Measurements from ENCODE around the gene MAD2L1BP. TPM values are rescaled to one million over a fixed set of nuclear protein-coding genes. Genes with fewer than 3 reads are reported as not detected.

MAD2L1BP gene
- total RNA-seq, 3 donors from 2014 or later (not counting 1 experiment from before 2014, with no cell fraction given): 29.9 to 43.3 (median 38.3) TPM

DNA sequence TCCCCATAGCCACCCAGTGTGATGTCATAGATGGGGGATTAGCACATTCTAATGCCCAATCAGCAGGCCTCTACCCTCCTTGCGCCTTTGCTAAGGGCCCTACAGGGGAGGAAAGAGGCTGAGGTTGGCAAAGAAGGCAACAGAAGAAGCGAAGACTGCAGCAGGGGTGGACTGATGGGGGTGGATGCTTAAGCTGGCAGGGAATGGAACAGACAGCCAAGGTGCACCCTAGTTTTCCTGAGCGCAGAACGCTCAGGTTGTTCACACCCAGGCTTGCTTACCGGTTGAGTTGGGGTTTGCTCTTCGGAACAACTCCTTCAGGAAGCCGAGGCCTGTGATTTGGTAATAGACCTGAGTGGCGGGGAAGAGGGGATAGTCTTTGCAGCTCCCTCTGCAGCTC, 39.3 kb downstream of the MAD2L1BP start:
- Mint-ChIP-seq H3K27ac (peak overlapping the region in 1 of 2 donors; percentile 18), H3K36me3 (no peaks in the 10 kb centered on the region)
- intact Hi-C loops (cut with micrococcal nuclease): no loop called here

DNA sequence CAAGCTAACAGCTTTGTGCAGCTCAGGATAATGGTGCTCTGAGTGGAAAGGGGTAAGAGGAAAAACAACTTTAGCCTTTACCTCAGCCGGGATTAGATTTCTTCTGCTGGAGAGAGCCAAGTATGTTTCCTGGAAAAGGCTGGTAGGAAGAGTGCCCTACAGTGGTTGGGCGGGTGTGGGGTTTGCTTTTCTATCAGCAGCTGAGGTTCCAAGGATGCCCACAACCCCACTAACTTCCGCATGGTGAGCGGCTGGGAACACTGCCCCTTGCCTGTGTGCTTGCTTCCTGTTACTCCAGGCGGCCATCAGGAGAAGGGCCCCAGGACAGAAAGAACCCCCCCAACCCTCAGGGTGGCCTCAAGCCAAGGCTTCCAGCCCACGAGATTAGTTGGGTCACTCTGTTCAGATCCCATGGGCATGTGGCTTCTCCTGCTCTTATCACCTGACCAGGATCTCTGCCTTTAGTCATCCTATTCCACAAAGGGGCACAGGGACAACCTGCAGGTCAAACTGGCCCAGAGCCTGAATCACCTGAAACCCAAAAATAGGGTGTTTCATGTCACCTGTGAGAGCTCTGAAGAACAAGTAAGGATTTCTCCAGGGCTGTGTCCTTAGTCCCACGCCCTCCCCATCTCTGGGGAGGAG, 41.4 kb downstream of the MAD2L1BP start:
- Mint-ChIP-seq H3K9me3 (no peaks in the 10 kb centered on the region), H3K27ac (no peak overlapping the region), H3K4me3 (no peak overlapping the region), H3K27me3 (ENCODE audit: low read depth in 2 of 2) (no peaks in the 10 kb centered on the region), H3K4me1 (no peaks in the 10 kb centered on the region), H3K36me3 (no peaks in the 10 kb centered on the region)
- no peak for ATAC-seq
- H3K27me3 ChIP-seq (ENCODE audit: control insufficient read depth, insufficient read depth, low read length): no peaks in the 10 kb centered on the region
- TF ChIP-seq CTCF (IDR thresholded peaks at IDR 0.05): no peak
- H3K9me3 ChIP-seq (ENCODE audit: control insufficient read depth, insufficient read depth, low read length): no peaks in the 10 kb centered on the region
- H3K27ac ChIP-seq (ENCODE audit: low read length): no peak overlapping the region
- intact Hi-C loops (cut with micrococcal nuclease): no loop called here
- DNase-seq: no peak
- H3K4me3 ChIP-seq (ENCODE audit: low read length): no peak overlapping the region
- H3K36me3 ChIP-seq (ENCODE audit: control insufficient read depth, insufficient read depth, low read length): peaks cover 78% of the 10 kb centered on the region
- 98% methylated on average over 6 of the region's 7 CpGs for WGBS (ENCODE audit: insufficient coverage)
- H3K4me1 ChIP-seq (ENCODE audit: control insufficient read depth, insufficient read depth, low read length): no peaks in the 10 kb centered on the region

More for the DNA sequence above, 39.3 kb downstream of the MAD2L1BP start:
- H3K27me3 ChIP-seq (ENCODE audit: control insufficient read depth, insufficient read depth, low read length): no peaks in the 10 kb centered on the region
- no peaks in the 10 kb centered on the region for H3K4me1 ChIP-seq (ENCODE audit: control insufficient read depth, insufficient read depth, low read length)
- no peak overlapping the region for H3K4me3 ChIP-seq (ENCODE audit: low read length)
- ATAC-seq (no peak), DNase-seq (no peak)
- Mint-ChIP-seq H3K9me3 (no peaks in the 10 kb centered on the region), H3K27me3 (ENCODE audit: low read depth in 2 of 2) (no peaks in the 10 kb centered on the region), H3K4me1 (no peaks in the 10 kb centered on the region), H3K4me3 (no peak overlapping the region)
- peaks cover 78% of the 10 kb centered on the region for H3K36me3 ChIP-seq (ENCODE audit: control insufficient read depth, insufficient read depth, low read length)
- TF ChIP-seq CTCF (IDR thresholded peaks at IDR 0.05): no peak
- H3K9me3 ChIP-seq (ENCODE audit: control insufficient read depth, insufficient read depth, low read length): no peaks in the 10 kb centered on the region
- WGBS (ENCODE audit: insufficient coverage): over 99% methylated on average over 8 of the region's 8 CpGs
- H3K27ac ChIP-seq (ENCODE audit: low read length): no peak overlapping the region

GRCh38 chr6:43677759-43678158, 42.1 kb downstream of the MAD2L1BP start:
- H3K4me3 Mint-ChIP-seq: no peak overlapping the region
- H3K9me3 ChIP-seq (ENCODE audit: control insufficient read depth, insufficient read depth, low read length): no peaks in the 10 kb centered on the region
- 92% methylated on average over 7 of the region's 7 CpGs for WGBS (ENCODE audit: insufficient coverage)
- H3K27ac ChIP-seq (ENCODE audit: low read length): no peak overlapping the region
- intact Hi-C loops (cut with micrococcal nuclease): no loop called here
- DNase-seq: no peak
- H3K4me1 ChIP-seq (ENCODE audit: control insufficient read depth, insufficient read depth, low read length): no peaks in the 10 kb centered on the region
- H3K36me3 Mint-ChIP-seq: no peaks in the 10 kb centered on the region
- no peaks in the 10 kb centered on the region for H3K27me3 ChIP-seq (ENCODE audit: control insufficient read depth, insufficient read depth, low read length)
- no peak overlapping the region for H3K4me3 ChIP-seq (ENCODE audit: low read length)
- H3K36me3 ChIP-seq (ENCODE audit: control insufficient read depth, insufficient read depth, low read length): peaks cover 81% of the 10 kb centered on the region
- no peaks in the 10 kb centered on the region for H3K9me3 Mint-ChIP-seq
- no peak overlapping the region for H3K27ac Mint-ChIP-seq
- TF ChIP-seq CTCF (IDR thresholded peaks at IDR 0.05): no peak
- H3K27me3 Mint-ChIP-seq (ENCODE audit: low read depth in 2 of 2): no peaks in the 10 kb centered on the region
- H3K4me1 Mint-ChIP-seq: peaks cover 0 to 3% of the 10 kb centered on the region in 2 donors
- no peak for ATAC-seq

DNA sequence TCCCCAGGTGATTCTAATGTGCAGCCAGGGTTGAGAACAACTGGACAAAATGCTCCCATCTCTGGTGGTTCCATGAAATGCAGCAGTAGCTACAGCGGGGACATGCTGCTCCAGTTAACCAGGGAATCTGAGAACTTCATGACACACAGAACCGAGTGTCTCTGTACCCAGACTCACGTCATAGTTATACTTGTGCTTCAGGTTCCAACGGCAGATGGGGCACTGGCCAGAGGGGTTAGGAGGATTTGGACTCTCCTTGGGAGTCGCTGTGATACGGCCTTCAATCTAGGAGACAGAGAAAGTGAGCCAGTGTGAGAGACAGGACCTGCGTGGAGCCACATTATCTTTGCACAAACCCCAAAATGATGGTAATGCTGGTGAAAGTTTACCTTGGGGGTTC, 42.7 kb downstream of the MAD2L1BP start:
- Mint-ChIP-seq H3K4me1 (peaks cover 5 to 9% of the 10 kb centered on the region in 2 donors), H3K9me3 (no peaks in the 10 kb centered on the region), H3K4me3 (no peak overlapping the region), H3K36me3 (no peaks in the 10 kb centered on the region), H3K27me3 (ENCODE audit: low read depth in 2 of 2) (no peaks in the 10 kb centered on the region), H3K27ac (no peak overlapping the region)
- ATAC-seq (no peak), DNase-seq (no peak)
- Histone ChIP-seq H3K27me3 (ENCODE audit: control insufficient read depth, insufficient read depth, low read length) (no peaks in the 10 kb centered on the region), H3K36me3 (ENCODE audit: control insufficient read depth, insufficient read depth, low read length) (peaks cover 81% of the 10 kb centered on the region), H3K27ac (ENCODE audit: low read length) (no peak overlapping the region), H3K9me3 (ENCODE audit: control insufficient read depth, insufficient read depth, low read length) (no peaks in the 10 kb centered on the region), H3K4me1 (ENCODE audit: control insufficient read depth, insufficient read depth, low read length) (no peaks in the 10 kb centered on the region), H3K4me3 (ENCODE audit: low read length) (no peak overlapping the region)
- no peak for TF ChIP-seq CTCF (IDR thresholded peaks at IDR 0.05)
- intact Hi-C loops (cut with micrococcal nuclease): no loop called here
- WGBS (ENCODE audit: insufficient coverage): 98% methylated on average over 7 of the region's 7 CpGs
